Panc1 (cell line): Measurements from ENCODE around the gene SYTL1. TPM values are rescaled to one million over a fixed set of nuclear protein-coding genes. Genes with fewer than 3 reads are reported as not detected.

Experiments used
- ATAC-seq: fragments of 200-7000 bp; cut with Tn5 transposase; 2 replicates; pipeline ENCODE4 v1.9.1; 2020; ENCODE audit warnings: mild to moderate bottlenecking, moderate library complexity
- BruUV-seq: library from RNA; stranded (reverse); fragments of 400-500 nt; replicated peaks from 2 replicates; lab custom pipeline; 2021; lab: Mats Ljungman, UMichigan
- CTCF ChIA-PET: fragments of 300-600 bp; sonication (Branson Sonifier 250); formaldehyde crosslinking; loops from one replicate; lab custom pipeline; 2022; ENCODE audit warnings: antibody characterized with exemption; lab: Charles Lee
- POLR2A ChIA-PET: fragments of 300-600 bp; sonication (Branson Sonifier 250); formaldehyde crosslinking; loops from one replicate; lab custom pipeline; 2022; ENCODE audit warnings: antibody characterized with exemption; lab: Charles Lee
- DNase-seq: peaks from one replicate; pipeline ENCODE4 v3.0.0-alpha.2; 2010; ENCODE audit warnings: low read depth, low spot score
- H3K27ac ChIP-seq: 2 replicates; pipeline ENCODE4 v1.5.1; 2011; ENCODE audit warnings: mild to moderate bottlenecking, low read length, inconsistent platforms
- H3K27me3 ChIP-seq: fragments of 200-500 bp; sonication (Bioruptor generic); 2 replicates; pipeline ENCODE4 v1.6.0; 2014; ENCODE audit warnings: low read length, inconsistent platforms; ENCODE audit not compliant: control insufficient read depth, insufficient read depth
- H3K36me3 ChIP-seq: fragments of 200-500 bp; sonication (Bioruptor generic); 2 replicates; pipeline ENCODE4 v1.5.1; 2014; ENCODE audit warnings: inconsistent platforms, mild to moderate bottlenecking, low read length, moderate library complexity; ENCODE audit not compliant: control insufficient read depth, insufficient read depth
- H3K4me1 ChIP-seq: 2 replicates; pipeline ENCODE4 v1.5.1; 2011; ENCODE audit warnings: inconsistent platforms, mild to moderate bottlenecking, low read length, moderate library complexity; ENCODE audit not compliant: control insufficient read depth, insufficient read depth
- H3K4me3 ChIP-seq, 2 experiments: 2 replicates each; pipeline ENCODE4 v1.5.1; 2011 to 2012; ENCODE audit warnings: low read depth in 2 of 2, low read length in 2 of 2, mild to moderate bottlenecking in 2 of 2, inconsistent platforms in 1 of 2, moderate library complexity in 1 of 2
- H3K9me3 ChIP-seq: fragments of 200-500 bp; sonication (Bioruptor generic); 2 replicates; pipeline ENCODE4 v1.5.1; 2014; ENCODE audit warnings: low read depth, mild to moderate bottlenecking, inconsistent platforms, low read length, moderate library complexity; ENCODE audit not compliant: control insufficient read depth, insufficient read depth
- CTCF ChIP-seq: fragments of 450-650 bp; IDR thresholded peaks from 2 replicates; pipeline ENCODE4 v1.5.1; 2017; ENCODE audit warnings: mild to moderate bottlenecking
- POLR2AphosphoS5 ChIP-seq: IDR thresholded peaks from 2 replicates; pipeline ENCODE4 v1.6.1; 2012; ENCODE audit warnings: mild to moderate bottlenecking, low read depth, low read length, moderate library complexity
- REST ChIP-seq, 2 experiments: IDR thresholded peaks; 2 replicates each; pipeline ENCODE4 v1.6.1; 2011 to 2012; ENCODE audit warnings: low read depth in 2 of 2, control low read depth in 1 of 2, low read length in 1 of 2, mild to moderate bottlenecking in 1 of 2, moderate library complexity in 1 of 2; ENCODE audit not compliant: insufficient read depth in 1 of 2
- SIN3A ChIP-seq: IDR thresholded peaks from 2 replicates; pipeline ENCODE4 v1.6.1; 2012; ENCODE audit warnings: low read depth, mild to moderate bottlenecking, low read length, moderate library complexity, borderline replicate concordance; ENCODE audit not compliant: insufficient read depth
- TCF7L2 ChIP-seq: IDR thresholded peaks from 2 replicates; pipeline ENCODE4 v1.6.1; 2011; ENCODE audit warnings: mild to moderate bottlenecking, low read depth, low read length, inconsistent platforms
- in situ Hi-C: cut with HindIII; loops from 2 replicates; pipeline ENCODE4 v1.10.0; 2016; ENCODE audit warnings: low sequenced_read_pairs, low pct_unique_long_range_greater_than_20kb
- intact Hi-C: fragments of 100-400 bp; cut with micrococcal nuclease; formaldehyde crosslinking; loops from one replicate; pipeline ENCODE4 v1.10.0; 2022; ENCODE audit not compliant: unreplicated experiment
- total RNA-seq: library from RNA; stranded (reverse); gene quantifications from one replicate; pipeline ENCODE4 v1.2.1, GENCODE V29; 2021; ENCODE audit not compliant: unreplicated experiment

The SYTL1 gene
- total RNA-seq, 1 experiment from 2014 or later = 2.4 TPM

- H3K4me1 ChIP-seq = peaks cover 19% of the 10 kb centered on the region
- DNase-seq = no peak
- TF ChIP-seq REST (IDR thresholded peaks at IDR 0.05; ENCODE audit: insufficient read depth in 1 of 2, low read depth in 2 of 2, low read length in 1 of 2) (no peak), SIN3A (no peak), POLR2AphosphoS5 (no peak), CTCF (no peak), TCF7L2 (no peak)
- in situ Hi-C loops = no loop called here
- POLR2A ChIA-PET = no interaction called here
- no peak overlapping the region for H3K4me3 ChIP-seq
- H3K27ac ChIP-seq = no peak overlapping the region
- ATAC-seq = no peak
- peaks cover 2% of the 10 kb centered on the region; the same call in 1 of the 2 replicates for H3K36me3 ChIP-seq
- CTCF ChIA-PET = interaction anchor here (0.7 kb wide), 1 partner anchor 294 kb away, joined by 5 read pairs; no protein-coding TSS in a partner anchor
- H3K27me3 ChIP-seq = no peaks in the 10 kb centered on the region
- no peaks in the 10 kb centered on the region for H3K9me3 ChIP-seq
- intact Hi-C loops = no loop called here
- no TSS peak for BruUV-seq
Measured at GRCh38 chr1:27338751-27339150, 3.1 kb upstream of the SYTL1 start.

GRCh38 chr1:27339213-27339612, 2.6 kb upstream of the SYTL1 start:
- DNase-seq (no peak), ATAC-seq (no peak)
- intact Hi-C loops = no loop called here
- BruUV-seq = no TSS peak
- Histone ChIP-seq H3K9me3 (no peaks in the 10 kb centered on the region), H3K27me3 (no peaks in the 10 kb centered on the region), H3K36me3 (peaks cover 2% of the 10 kb centered on the region; the same call in 1 of the 2 replicates), H3K27ac (no peak overlapping the region), H3K4me1 (peaks cover 19% of the 10 kb centered on the region), H3K4me3 (no peak overlapping the region)
- in situ Hi-C loops = no loop called here
- ChIA-PET CTCF (no interaction called here), POLR2A (no interaction called here)
- no peak for TF ChIP-seq TCF7L2
- TF ChIP-seq CTCF = no peak
- no peak for TF ChIP-seq SIN3A
- TF ChIP-seq POLR2AphosphoS5 = no peak
- TF ChIP-seq REST (IDR thresholded peaks at IDR 0.05; ENCODE audit: insufficient read depth in 1 of 2, low read depth in 2 of 2, low read length in 1 of 2) = no peak
